ENCODE results near the gene KIRREL3. TPM values are rescaled to one million over a fixed set of nuclear protein-coding genes. Genes with fewer than 3 reads are reported as not detected.

Gene KIRREL3
- total and polyA plus RNA-seq, 2 of the 8 experiments (the other 6 are each of a cell fraction or from before 2014, with no cell fraction given), result 0.29 to 0.32 TPM

DNA sequence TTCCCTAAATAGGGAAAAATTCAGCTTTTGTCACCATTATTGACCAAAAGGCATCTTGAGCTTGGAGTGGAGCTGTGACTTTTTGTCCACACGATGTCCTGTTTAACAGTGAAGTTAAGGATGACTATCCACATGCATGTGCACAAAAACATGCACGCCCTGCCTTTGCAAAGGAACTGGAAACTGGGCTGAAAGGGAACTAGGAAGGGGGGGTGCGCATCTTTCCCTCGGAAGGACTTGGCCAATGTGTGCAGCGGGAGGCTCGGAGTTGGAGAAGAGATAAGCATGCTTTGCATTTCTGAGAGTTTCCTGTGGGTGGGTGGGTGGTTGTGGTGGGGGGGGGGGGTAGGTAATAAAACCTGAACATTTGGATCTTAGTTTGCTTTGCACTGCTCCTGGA lies 411 bp upstream of the KIRREL3 start:
- H3K27ac ChIP-seq (ENCODE audit: low read depth, low read length), result no peak overlapping the region
- WGBS, 2 experiments (ENCODE audit: extremely low coverage in 1 of 2, insufficient coverage in 1 of 2, insufficient read length in 1 of 2, insufficient replicate concordance in 2 of 2, low coverage in 1 of 2, low lambda C conversion rate in 2 of 2, missing lambda C conversion rate in 1 of 2), result 22% methylated on average over 6 of the region's 6 CpGs; no CpG with 5 or more reads in 1 of the 2 experiments
- H3K4me3 ChIP-seq (ENCODE audit: extremely low read depth in 1 of 4, insufficient read depth in 2 of 4, low read depth in 3 of 4, low read length in 4 of 4), result peak overlapping the region; percentile 35 to 58 (median 44); a peak in 7 of 8 replicates

More for the DNA sequence above, 411 bp upstream of the KIRREL3 start:
- Histone ChIP-seq H3K56ac (replicated peaks; ENCODE audit: insufficient read length, low read depth, low read length) (no peak overlapping the region), H2BK12ac (ENCODE audit: low read depth, low read length) (no peak overlapping the region), H2AFZ (ENCODE audit: low read length) (no peak overlapping the region), H3K23me2 (ENCODE audit: low read depth, low read length) (peaks cover 9% of the 10 kb centered on the region; the same call in 1 of the 2 replicates), H4K91ac (replicated peaks; ENCODE audit: insufficient read length, low read length) (no peak overlapping the region), H2AK5ac (ENCODE audit: low read depth, low read length) (no peak overlapping the region), H3K4ac (replicated peaks; ENCODE audit: insufficient read length, low read depth, low read length) (no peak overlapping the region), H2BK15ac (ENCODE audit: low read length) (no peak overlapping the region), H3K27me3 (replicated peaks in 1 of 4; ENCODE audit: control insufficient read depth in 3 of 4, extremely low read depth in 1 of 4, insufficient read depth in 3 of 4, low read length in 3 of 4) (peaks cover 32 to 65% (median 51%) of the 10 kb centered on the region in 4 experiments), H3K4me1 (replicated peaks in 1 of 4; ENCODE audit: control insufficient read depth in 3 of 4, insufficient read depth in 4 of 4, low read length in 3 of 4) (peaks cover 3 to 11% (median 8%) of the 10 kb centered on the region in 4 experiments; a peak in 6 of 7 replicates), H2BK120ac (replicated peaks; ENCODE audit: low read depth, low read length) (no peak overlapping the region), H3K14ac (ENCODE audit: insufficient read length) (no peak overlapping the region), H4K5ac (ENCODE audit: insufficient read length, low read depth, low read length) (no peak overlapping the region), H2BK20ac (ENCODE audit: low read length) (no peak overlapping the region), H3K18ac (ENCODE audit: extremely low read depth, low read length) (no peak overlapping the region), H4K20me1 (replicated peaks in 1 of 2; ENCODE audit: control insufficient read depth in 1 of 2, insufficient read depth in 2 of 2, low read length in 2 of 2) (no peaks in the 10 kb centered on the region), H3K79me2 (ENCODE audit: control insufficient read depth in 1 of 2, insufficient read depth in 2 of 2, low read length in 2 of 2) (no peaks in the 10 kb centered on the region), H3K9me3 (ENCODE audit: insufficient read depth in 2 of 2, low read depth in 1 of 2, low read length in 1 of 2) (no peaks in the 10 kb centered on the region), H3K4me2 (ENCODE audit: insufficient read depth in 1 of 2, low read depth in 2 of 2, low read length in 2 of 2) (peak overlapping the region; percentile 80 to 93), H2BK5ac (ENCODE audit: low read depth, low read length) (no peak overlapping the region), H3K79me1 (ENCODE audit: low read depth, low read length) (no peaks in the 10 kb centered on the region), H4K8ac (ENCODE audit: extremely low read depth, insufficient read depth, low read length) (no peak overlapping the region), H3K36me3 (ENCODE audit: control insufficient read depth in 2 of 4, insufficient read depth in 4 of 4, low read length in 3 of 4) (no peaks in the 10 kb centered on the region), H3K9ac (replicated peaks in 1 of 4; ENCODE audit: extremely low read depth in 1 of 4, low read depth in 3 of 4, low read length in 3 of 4) (no peak overlapping the region), H3K23ac (ENCODE audit: insufficient read length) (no peak overlapping the region)
- FAIRE-seq (no peak), DNase-seq (ENCODE audit: low read depth in 1 of 2, low spot score in 2 of 2) (no peak)
- CTCF ChIA-PET (ENCODE audit: partially characterized antibody), result interaction anchor here (1.3 to 7.7 kb wide), 3 partner anchors 11 to 73 kb away, joined by 5 to 55 read pairs (median 10); no protein-coding TSS in a partner anchor
- POLR2A ChIA-PET (ENCODE audit: partially characterized antibody), result no interaction called here
- no peak for TF ChIP-seq NRF1 (IDR thresholded peaks at IDR 0.05; ENCODE audit: low read depth, low read length)

Data from H1 (cell line).